HepG2 (cell line): ENCODE data around the gene GALNT15. TPM values are rescaled to one million over a fixed set of nuclear protein-coding genes. Genes with fewer than 3 reads are reported as not detected.

ENCODE experiments used
- ATAC-seq: fragments of 200-7000 bp; cut with Tn5 transposase; 3 replicates; pipeline ENCODE4 v1.9.1; 2020; ENCODE audit warnings: mild to moderate bottlenecking, moderate library complexity
- BruUV-seq: library from RNA; stranded (reverse); fragments of 400-500 nt; replicated peaks from 2 replicates; lab custom pipeline; 2021; lab: Mats Ljungman, UMichigan
- CTCF ChIA-PET: fragments of 300-600 bp; formaldehyde crosslinking; extraction: SDS; loops from one replicate; lab custom pipeline; 2021; ENCODE audit warnings: low total read pairs, inconsistent platforms, low intra/inter-chr PET ratio; lab: Yijun Ruan, JAX
- POLR2A ChIA-PET: fragments of 350-600 bp; sonication (Branson Sonifier 250); formaldehyde crosslinking; loops from one replicate; lab custom pipeline; 2020; ENCODE audit warnings: antibody characterized with exemption, inconsistent platforms; lab: Yijun Ruan, JAX
- DNase-seq: peaks from one replicate; pipeline ENCODE4 v3.0.0-alpha.2; 2015; ENCODE audit warnings: low spot score
- FAIRE-seq: peaks from 3 replicates; lab custom pipeline; 2011; peaks lifted over from hg19 to GRCh38; lab: Jason Lieb, UNC
- H2AFZ ChIP-seq: one replicate; pipeline ENCODE4 v1.6.1; 2011; ENCODE audit warnings: low read length, inconsistent platforms
- H3K27ac ChIP-seq: fragments of 300-600 bp; 3 replicates; pipeline ENCODE4 v1.8.0; 2011; ENCODE audit warnings: mixed run types, mild to moderate bottlenecking, mixed read lengths, low read length, inconsistent platforms; ENCODE audit not compliant: insufficient read depth; ENCODE audit errors: extremely low read length
- H3K27me3 ChIP-seq, 2 experiments: fragments of 200-600 bp in 1 of 2; 2 replicates in 1 of 2; 3 replicates in 1 of 2; pipeline versions ENCODE4 v1.6.0 to v1.8.0; 2011; ENCODE audit warnings: low read length in 2 of 2, mild to moderate bottlenecking in 2 of 2, moderate library complexity in 2 of 2, inconsistent platforms in 1 of 2; ENCODE audit not compliant: insufficient read depth in 2 of 2, control insufficient read depth in 1 of 2
- H3K36me3 ChIP-seq, 2 experiments: fragments of 200-600 bp in 1 of 2; replicated peaks in 1 of 2; 2 replicates in 1 of 2; 3 replicates in 1 of 2; pipeline versions ENCODE4 v1.5.1 to v1.8.0; 2011; ENCODE audit warnings: low read length in 2 of 2, inconsistent platforms in 1 of 2; ENCODE audit not compliant: insufficient read depth in 2 of 2, control insufficient read depth in 1 of 2
- H3K4me1 ChIP-seq: 2 replicates; pipeline ENCODE4 v1.5.1; 2012; ENCODE audit warnings: low read length, inconsistent platforms; ENCODE audit not compliant: insufficient read depth
- H3K4me2 ChIP-seq: 2 replicates; pipeline ENCODE4 v1.6.0; 2011; ENCODE audit warnings: low read depth, low read length, inconsistent platforms
- H3K4me3 ChIP-seq, 3 experiments: fragments of 200-600 bp in 1 of 3; sonication (generic), shearing (Covaris generic) in 1 of 3; replicated peaks in 1 of 3; 2 replicates each; pipeline ENCODE4 v1.5.1; 2011 to 2016; ENCODE audit warnings: low read length in 3 of 3, inconsistent platforms in 2 of 3, low read depth in 2 of 3, mild to moderate bottlenecking in 2 of 3, control low read depth in 1 of 3, mixed read lengths in 1 of 3; ENCODE audit not compliant: insufficient read depth in 1 of 3
- H3K79me2 ChIP-seq: one replicate; pipeline ENCODE4 v1.6.1; 2011; ENCODE audit warnings: low read length, inconsistent platforms; ENCODE audit not compliant: insufficient read depth
- H3K9ac ChIP-seq: 2 replicates; pipeline ENCODE4 v1.6.0; 2011; ENCODE audit warnings: mild to moderate bottlenecking, low read depth, low read length, inconsistent platforms; ENCODE audit not compliant: insufficient read depth
- H3K9me3 ChIP-seq: 2 replicates; pipeline ENCODE4 v1.5.1; 2012; ENCODE audit warnings: mild to moderate bottlenecking, low read length
- H4K20me1 ChIP-seq: 2 replicates; pipeline ENCODE4 v1.6.0; 2011; ENCODE audit warnings: inconsistent platforms, mild to moderate bottlenecking, low read length, moderate library complexity; ENCODE audit not compliant: insufficient read depth
- GLMP ChIP-seq: sonication (generic); formaldehyde crosslinking; IDR thresholded peaks from 2 replicates; pipeline ENCODE4 v1.9.0; 2021; ENCODE audit warnings: missing genetic modification reagents, mild to moderate bottlenecking, borderline replicate concordance
- MED8 ChIP-seq: sonication (generic); formaldehyde crosslinking; IDR thresholded peaks from 2 replicates; pipeline ENCODE4 v1.8.1; 2023; ENCODE audit warnings: mild to moderate bottlenecking, missing genetic modification reagents; ENCODE audit not compliant: insufficient replicate concordance
- MLLT10 ChIP-seq: sonication (generic); formaldehyde crosslinking; IDR thresholded peaks from 2 replicates; pipeline ENCODE4 v1.4.0; 2020; ENCODE audit warnings: missing genetic modification reagents
- MZF1 ChIP-seq: sonication (generic); formaldehyde crosslinking; IDR thresholded peaks from 2 replicates; pipeline ENCODE4 v1.8.1; 2023; ENCODE audit warnings: mild to moderate bottlenecking, missing genetic modification reagents, borderline replicate concordance
- ZNF24 ChIP-seq: fragments of 450-650 bp; IDR thresholded peaks from 2 replicates; pipeline ENCODE4 v1.6.1; 2017; ENCODE audit warnings: antibody characterized with exemption, mild to moderate bottlenecking
- ZNF691 ChIP-seq: sonication (generic); formaldehyde crosslinking; IDR thresholded peaks from 2 replicates; pipeline ENCODE4 v1.4.0; 2020; ENCODE audit warnings: missing genetic modification reagents, low read depth, mild to moderate bottlenecking, borderline replicate concordance
- WGBS: methylation state at CpG from one replicate; pipeline ENCODE4 v1.1.6; 2017; ENCODE audit warnings: low lambda C conversion rate; 5-methylcytosine and 5-hydroxymethylcytosine counted together
- in situ Hi-C: cut with HindIII; loops from 2 replicates; pipeline ENCODE4 v1.10.0; 2017; ENCODE audit warnings: low pct_unique_long_range_greater_than_20kb; ENCODE audit not compliant: extremely low pct_ligation_motif_present
- intact Hi-C: fragments of 100-400 bp; cut with micrococcal nuclease; formaldehyde crosslinking; loops from one replicate; pipeline ENCODE4 v1.10.0; 2022; ENCODE audit not compliant: unreplicated experiment
- polyA plus RNA-seq, 8 experiments: library from polyadenylated mRNA; depleted of rRNA in 3 of 8; stranded (reverse) in 7 of 8; unstranded in 1 of 8; fragments of >200 nt; fragmentation: Illumina TruSeq in 4 of 8; extraction: Trizol in 4 of 8; gene quantifications; 2 replicates each; pipeline versions ENCODE4 v1.2.1 to v1.2.3, GENCODE V29; 2011 to 2016; ENCODE audit warnings: low read depth in 4 of 8, missing spikeins in 1 of 8, mixed read lengths in 1 of 8; ENCODE audit not compliant: insufficient read depth in 1 of 8
- total RNA-seq, 5 experiments: library from RNA; depleted of rRNA; stranded (reverse); fragments of >200 nt; fragmentation: Illumina TruSeq; extraction: Trizol; gene quantifications; 2 replicates each; pipeline ENCODE4 v1.2.3, GENCODE V29; 2016; ENCODE audit warnings: low read depth in 1 of 5

The GALNT15 gene
- total and polyA plus RNA-seq, 2 of the 13 experiments (the other 11 are each of a cell fraction or from before 2014, with no cell fraction given): 0.02 to 0.04 TPM

- CTCF ChIA-PET: no interaction called here
- BruUV-seq: no TSS peak
- no peak overlapping the region for H2AFZ ChIP-seq
- WGBS: 7% methylated on average over 1 of the region's 2 CpGs
- no peak for DNase-seq
- H3K27me3 ChIP-seq: peaks cover 0 to 12% of the 10 kb centered on the region in 2 experiments; a peak in 3 of 5 replicates
- no peaks in the 10 kb centered on the region for H3K79me2 ChIP-seq
- TF ChIP-seq MLLT10 (CRISPR knock-in tag) (no peak), MZF1 (no peak), ZNF691 (CRISPR knock-in tag) (no peak), MED8 (CRISPR knock-in tag) (no peak), GLMP (no peak), ZNF24 (no peak)
- TF ChIP-seq, all 625 proteins: peak for 0
- Histone ChIP-seq H3K9ac (no peak overlapping the region), H3K9me3 (peaks cover 9% of the 10 kb centered on the region; the same call in 1 of the 2 replicates), H3K36me3 (no peaks in the 10 kb centered on the region), H3K27ac (no peak overlapping the region), H4K20me1 (no peaks in the 10 kb centered on the region), H3K4me3 (no peak overlapping the region), H3K4me2 (no peak overlapping the region), H3K4me1 (no peaks in the 10 kb centered on the region)
- intact Hi-C loops (no loop called here), in situ Hi-C loops (no loop called here)
- POLR2A ChIA-PET: no interaction called here
- FAIRE-seq (no peak), ATAC-seq (no peak)
Observed at GRCh38 chr3:16143861-16144447, 30.5 kb upstream of the GALNT15 start.
